Left renal pelvis (tissue), 4 donors: Measurements from ENCODE around the gene LEMD1. TPM values are rescaled to one million over a fixed set of nuclear protein-coding genes. Genes with fewer than 3 reads are reported as not detected.
"Not testable (repeated sequence)": the region's sequence is repeated elsewhere in the genome, so short reads cannot be mapped to it uniquely, and the experiment has no call there.

Source experiments
- DNase-seq, 4 donors: peaks; one replicate each; pipeline ENCODE4 v3.0.0-alpha.2; 2013; ENCODE audit warnings: low read depth in 4 of 4, low spot score in 3 of 4
- polyA plus RNA-seq, 4 donors: library from polyadenylated mRNA; unstranded; fragments of 120-200 nt; gene quantifications; one replicate each; pipeline ENCODE4 v1.2.1, GENCODE V29; 2013; ENCODE audit not compliant: insufficient read length in 4 of 4

The LEMD1 gene
- polyA plus RNA-seq, 4 donors: 0.30 to 3.3 (median 2.7) TPM

- not testable (repeated sequence) for DNase-seq
These were observed 38.9 kb downstream of the LEMD1 start for GRCh38 chr1:205382990-205383389.

GRCh38 chr1:205382561-205382960 lies 39.3 kb downstream of the LEMD1 start:
- DNase-seq: no peak

GRCh38 chr1:205381305-205381704 lies 40.6 kb downstream of the LEMD1 start:
- no peak for DNase-seq

- no peak for DNase-seq
These were observed 41.0 kb downstream of the LEMD1 start for GRCh38 chr1:205380882-205381281.

- DNase-seq: no peak
These were observed 42.8 kb downstream of the LEMD1 start for GRCh38 chr1:205379056-205379455.

- DNase-seq: no peak
These were observed 44.5 kb downstream of the LEMD1 start for GRCh38 chr1:205377355-205377754.

GRCh38 chr1:205376739-205377138 lies 45.1 kb downstream of the LEMD1 start:
- DNase-seq: no peak

- DNase-seq: no peak
These were observed 45.9 kb downstream of the LEMD1 start for GRCh38 chr1:205375835-205376545.

- no peak for DNase-seq
These were observed 47.4 kb downstream of the LEMD1 start for GRCh38 chr1:205374210-205375078.

- DNase-seq: no peak
These were observed 48.1 kb downstream of the LEMD1 start for GRCh38 chr1:205373798-205374175.

GRCh38 chr1:205373022-205373797 lies 48.6 kb downstream of the LEMD1 start:
- DNase-seq: no peak

GRCh38 chr1:205371871-205372660 lies 49.8 kb downstream of the LEMD1 start:
- no peak for DNase-seq

- DNase-seq: no peak
These were observed 51.1 kb downstream of the LEMD1 start for GRCh38 chr1:205370780-205371179.

GRCh38 chr1:205369701-205370123 lies 52.1 kb downstream of the LEMD1 start:
- no peak for DNase-seq

- no peak for DNase-seq
These were observed 53.4 kb downstream of the LEMD1 start for GRCh38 chr1:205368478-205368877.

- no peak for DNase-seq
These were observed 55.9 kb downstream of the LEMD1 start for GRCh38 chr1:205365945-205366463.

GRCh38 chr1:205365086-205365485 lies 56.8 kb downstream of the LEMD1 start:
- not testable (repeated sequence) for DNase-seq

GRCh38 chr1:205360891-205361290 lies 61.0 kb downstream of the LEMD1 start:
- DNase-seq: no peak

- DNase-seq: no peak
These were observed 61.9 kb downstream of the LEMD1 start for GRCh38 chr1:205359771-205360565.
